Stimulated activated CD4-positive, alpha-beta T cell treated with anti-CD3 and anti-CD28 coated beads, Interleukin-4, amount 100 ng/mL, for 24 hours (primary cell): ENCODE measurements around the gene GPS2.
"Not testable (repeated sequence)": the region's sequence is repeated elsewhere in the genome, so short reads cannot be mapped to it uniquely, and the experiment has no call there.

Experiments used
- DNase-seq: peaks from one replicate; pipeline ENCODE4 v3.0.0-alpha.2; 2020

Gene GPS2, protein sequence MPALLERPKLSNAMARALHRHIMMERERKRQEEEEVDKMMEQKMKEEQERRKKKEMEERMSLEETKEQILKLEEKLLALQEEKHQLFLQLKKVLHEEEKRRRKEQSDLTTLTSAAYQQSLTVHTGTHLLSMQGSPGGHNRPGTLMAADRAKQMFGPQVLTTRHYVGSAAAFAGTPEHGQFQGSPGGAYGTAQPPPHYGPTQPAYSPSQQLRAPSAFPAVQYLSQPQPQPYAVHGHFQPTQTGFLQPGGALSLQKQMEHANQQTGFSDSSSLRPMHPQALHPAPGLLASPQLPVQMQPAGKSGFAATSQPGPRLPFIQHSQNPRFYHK

DNA sequence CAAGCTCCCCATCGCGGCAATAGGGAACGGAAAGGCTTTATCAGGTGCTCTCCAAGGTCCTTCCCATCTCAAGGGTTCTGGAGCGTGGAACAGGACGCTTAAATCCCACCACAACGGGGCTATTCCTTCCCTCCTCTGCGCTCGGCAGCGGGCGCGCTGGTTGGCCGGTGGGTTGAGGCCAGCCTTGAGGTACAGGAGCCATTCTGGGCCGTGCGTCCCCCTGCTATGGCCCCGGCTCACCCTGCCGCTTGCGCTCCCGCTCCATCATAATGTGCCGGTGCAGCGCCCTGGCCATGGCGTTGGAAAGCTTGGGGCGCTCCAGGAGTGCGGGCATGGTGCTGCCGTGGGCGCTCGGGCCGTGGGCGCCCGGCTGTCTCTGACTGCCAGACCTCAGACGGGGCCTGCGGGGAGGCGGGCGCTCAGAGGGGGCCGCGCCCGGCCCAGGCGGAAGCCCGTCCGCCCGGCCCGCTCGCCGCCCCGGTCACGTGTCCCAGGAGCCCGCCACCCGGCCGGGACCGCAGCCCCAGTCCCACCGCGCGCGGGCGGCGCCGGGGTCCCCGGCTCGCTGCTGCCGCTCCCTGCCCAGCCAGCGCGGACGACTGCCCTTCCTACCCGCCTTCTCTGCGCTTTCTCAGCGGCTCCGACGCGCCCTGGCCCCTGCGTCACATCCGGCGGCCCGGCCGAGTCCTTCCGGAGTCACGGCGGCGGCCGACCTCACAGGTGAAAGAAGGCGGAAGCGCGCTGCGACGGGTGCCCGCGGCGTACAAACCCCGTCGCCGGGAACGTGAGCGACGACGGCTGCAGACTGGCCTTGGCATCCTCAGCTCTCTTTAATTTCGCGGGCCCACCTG is at the start of gene GPS2:
GPS2 (minus strand) TSS at position 642 of the 851 bp plus-strand sequence; CDS start at position 334, 308 bp downstream.
- DNase-seq = peak; percentile 93

DNA sequence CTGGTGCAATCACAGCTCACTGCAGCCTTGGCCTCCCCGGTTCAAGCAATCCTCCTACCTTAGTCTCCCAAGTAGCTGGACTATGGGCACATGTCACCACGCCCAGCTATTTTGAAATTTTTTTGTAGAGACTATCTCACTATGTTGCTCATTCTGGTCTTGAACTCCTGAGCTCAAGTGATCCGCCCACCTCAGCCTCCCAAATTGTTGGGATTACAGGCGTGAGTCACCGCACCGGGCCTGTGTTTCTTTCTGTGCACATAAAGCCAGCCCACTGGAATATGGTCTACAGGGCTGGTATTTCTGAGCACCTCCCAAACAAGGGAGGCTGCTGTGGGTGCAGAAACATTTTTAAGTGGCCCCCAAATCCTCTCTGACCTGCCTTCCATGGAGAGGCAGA is 48.2 kb upstream of the GPS2 start:
- no peak for DNase-seq

DNA sequence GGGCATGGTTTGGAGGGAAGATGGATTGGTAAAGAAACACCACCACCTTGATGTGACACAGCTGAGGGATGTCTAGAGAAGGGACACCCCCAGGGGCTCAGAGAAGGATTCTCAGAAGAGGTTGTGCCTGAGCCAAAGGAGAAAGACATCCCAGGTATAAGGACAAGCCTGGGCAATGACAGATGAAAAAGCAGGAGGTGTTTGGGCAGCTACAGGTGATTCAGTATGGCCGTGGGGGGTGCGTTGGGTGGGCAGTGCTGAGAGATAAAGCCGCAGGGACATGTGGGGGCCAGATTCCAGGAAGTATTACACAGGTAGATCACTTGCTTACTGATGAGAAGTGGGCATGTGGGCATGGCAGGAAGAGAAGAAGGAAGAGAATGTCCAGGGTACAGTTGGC is 46.7 kb upstream of the GPS2 start:
- DNase-seq = no peak

DNA sequence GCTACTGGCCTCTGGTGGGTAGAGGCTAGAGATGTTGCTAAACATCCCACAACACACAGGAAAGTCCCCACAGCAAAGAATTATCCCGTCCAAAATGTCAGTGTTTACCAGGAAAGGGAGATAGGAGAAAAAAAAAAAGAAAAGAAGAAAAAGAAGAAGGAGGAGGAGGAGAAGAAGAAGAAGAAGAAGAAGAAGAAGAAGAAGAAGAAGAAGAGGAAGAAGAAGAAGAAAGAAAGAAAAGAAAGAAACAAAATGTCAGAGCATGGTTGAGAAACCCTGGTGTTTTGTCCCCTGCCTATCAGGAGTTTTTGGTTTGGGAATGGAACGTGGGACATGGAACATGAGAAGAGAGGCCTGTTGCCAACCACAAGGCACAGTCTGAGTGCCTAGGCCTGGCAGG is 42.2 kb upstream of the GPS2 start:
- no peak for DNase-seq

DNA sequence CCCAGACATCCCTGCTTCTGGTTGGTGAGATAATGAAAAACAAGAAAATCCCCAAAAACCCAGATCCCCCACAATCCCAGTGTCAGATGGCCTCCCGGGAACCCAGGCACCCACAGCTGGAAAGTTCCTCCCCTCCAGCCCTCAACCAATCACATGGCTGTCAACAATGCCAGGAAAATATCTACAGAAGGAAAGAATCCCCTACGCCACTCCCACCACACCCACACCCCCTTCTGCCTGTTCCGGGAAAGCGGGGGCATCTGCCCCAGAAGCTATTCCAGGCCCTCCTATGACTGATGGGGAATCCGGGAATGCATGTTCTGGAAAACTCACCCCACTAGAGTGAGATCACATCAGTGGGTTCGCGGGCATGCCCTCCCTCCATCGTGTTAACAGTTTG is 41.6 kb upstream of the GPS2 start:
- DNase-seq = no peak

DNA sequence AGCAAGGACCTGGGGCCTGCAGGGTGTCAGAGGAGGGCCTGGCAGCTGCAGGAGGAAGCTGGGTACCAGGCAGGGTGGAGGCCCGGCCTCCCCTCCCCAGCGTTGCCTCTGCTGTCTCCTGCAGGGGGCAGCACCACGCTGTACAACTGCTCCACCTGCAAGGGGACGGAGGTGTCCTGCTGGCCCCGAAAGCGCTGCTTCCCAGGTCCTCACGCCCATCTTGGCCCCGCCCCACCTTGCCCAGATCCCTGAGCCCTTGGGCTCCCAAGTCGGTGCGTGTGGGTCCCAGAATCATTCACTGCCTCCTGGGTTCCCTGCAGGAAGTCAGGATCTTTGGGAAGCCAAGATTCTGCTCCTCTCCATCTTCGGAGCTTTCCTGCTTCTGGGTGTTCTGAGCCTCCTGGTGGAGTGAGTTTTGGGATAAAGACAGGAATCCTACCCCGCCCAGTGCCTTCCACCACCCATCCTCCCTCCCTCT is 41.0 kb upstream of the GPS2 start:
- DNase-seq = peak; percentile 86

DNA sequence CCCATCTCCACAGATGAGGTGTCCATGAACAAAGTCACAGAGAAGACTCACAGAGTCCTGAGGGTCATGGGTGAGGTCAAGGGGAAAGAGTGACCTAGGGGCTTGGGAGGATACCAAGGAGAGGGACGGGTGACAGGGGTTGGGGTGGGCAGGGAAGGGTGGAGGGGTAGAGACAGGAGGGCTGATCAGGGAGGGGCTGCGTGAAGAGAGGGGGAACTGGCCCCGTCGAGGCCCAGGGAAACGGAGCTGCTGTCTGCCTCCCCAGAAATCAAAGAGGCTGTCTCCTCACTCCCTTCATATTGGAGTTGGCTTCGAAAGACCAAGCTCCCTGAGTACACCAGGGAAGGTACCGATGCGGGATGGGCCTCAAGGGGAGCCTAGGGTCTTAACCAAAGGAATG is 40.4 kb upstream of the GPS2 start:
- DNase-seq = no peak

DNA sequence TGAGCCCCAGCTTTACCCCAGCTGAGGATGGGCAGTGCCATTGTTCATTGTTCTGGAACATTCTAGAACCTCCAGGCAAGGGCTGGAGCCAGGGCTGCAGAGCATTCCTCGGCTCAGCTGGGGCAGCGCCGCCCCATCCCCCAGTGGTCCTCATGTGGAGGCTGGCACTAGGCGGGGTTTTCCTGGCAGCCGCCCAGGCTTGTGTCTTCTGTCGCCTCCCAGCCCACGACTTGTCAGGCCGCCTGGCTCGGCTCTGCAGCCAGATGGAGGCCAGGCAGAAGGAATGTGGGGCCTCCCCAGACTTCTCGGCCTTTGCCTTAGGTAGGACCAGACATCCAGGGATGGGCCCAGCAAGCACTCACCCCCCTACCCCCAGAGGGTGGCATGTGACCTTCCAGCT is 39.9 kb upstream of the GPS2 start, which contains the start of gene TMEM95:
TMEM95 (plus strand) TSS at position 104 of the 400 bp plus-strand sequence; CDS start at position 153, 49 bp downstream.
- DNase-seq = no peak

DNA sequence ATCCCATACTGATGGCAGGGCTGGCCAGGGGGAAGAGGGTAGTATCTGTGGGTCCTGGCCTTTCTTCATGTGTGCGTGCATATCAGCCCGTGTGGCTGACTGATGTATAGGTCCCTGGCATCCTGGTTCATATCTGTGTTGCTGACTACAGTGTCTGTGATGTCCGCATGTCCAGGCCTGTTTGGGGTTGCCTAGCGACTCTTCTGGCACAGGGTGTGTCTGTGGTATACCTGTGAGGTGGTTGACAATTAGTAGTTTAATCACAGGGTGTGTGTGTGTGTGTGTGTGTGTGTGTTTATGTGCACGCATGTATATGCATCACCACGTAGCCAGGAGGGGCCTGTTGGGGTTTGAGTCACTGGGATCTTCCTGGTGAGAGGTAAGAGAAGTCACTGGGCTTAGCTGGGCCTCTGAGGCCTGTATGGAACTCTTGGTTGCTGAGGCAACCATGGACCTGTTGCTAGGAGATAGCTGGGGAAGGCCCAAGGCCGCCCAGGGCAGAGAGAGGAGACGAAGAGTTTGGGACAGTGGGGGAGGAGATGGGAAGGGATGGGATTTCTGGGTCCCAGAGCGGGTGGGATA is 39.2 kb upstream of the GPS2 start:
- DNase-seq = peak; percentile 27

DNA sequence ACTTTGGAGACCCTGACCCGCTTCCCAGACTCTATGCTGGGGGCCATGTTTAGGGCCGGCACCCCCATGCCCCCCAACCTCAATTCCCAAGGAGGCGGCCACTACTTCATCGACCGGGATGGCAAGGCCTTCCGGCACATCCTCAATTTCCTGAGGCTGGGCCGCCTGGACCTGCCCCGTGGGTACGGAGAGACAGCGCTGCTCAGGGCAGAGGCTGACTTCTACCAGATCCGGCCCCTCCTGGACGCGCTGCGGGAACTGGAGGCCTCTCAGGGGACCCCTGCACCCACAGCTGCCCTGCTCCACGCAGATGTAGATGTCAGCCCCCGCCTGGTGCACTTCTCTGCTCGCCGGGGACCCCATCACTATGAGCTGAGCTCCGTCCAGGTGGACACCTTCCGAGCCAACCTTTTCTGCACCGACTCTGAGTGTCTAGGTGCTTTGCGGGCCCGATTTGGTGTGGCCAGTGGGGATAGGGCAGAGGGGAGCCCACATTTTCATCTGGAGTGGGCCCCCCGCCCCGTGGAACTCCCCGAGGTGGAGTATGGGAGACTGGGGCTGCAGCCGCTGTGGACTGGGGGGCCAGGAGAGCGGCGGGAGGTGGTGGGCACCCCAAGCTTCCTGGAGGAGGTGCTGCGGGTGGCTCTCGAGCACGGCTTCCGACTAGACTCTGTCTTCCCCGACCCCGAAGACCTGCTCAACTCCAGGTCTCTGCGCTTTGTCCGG is 37.9 kb upstream of the GPS2 start:
- DNase-seq = no peak

DNA sequence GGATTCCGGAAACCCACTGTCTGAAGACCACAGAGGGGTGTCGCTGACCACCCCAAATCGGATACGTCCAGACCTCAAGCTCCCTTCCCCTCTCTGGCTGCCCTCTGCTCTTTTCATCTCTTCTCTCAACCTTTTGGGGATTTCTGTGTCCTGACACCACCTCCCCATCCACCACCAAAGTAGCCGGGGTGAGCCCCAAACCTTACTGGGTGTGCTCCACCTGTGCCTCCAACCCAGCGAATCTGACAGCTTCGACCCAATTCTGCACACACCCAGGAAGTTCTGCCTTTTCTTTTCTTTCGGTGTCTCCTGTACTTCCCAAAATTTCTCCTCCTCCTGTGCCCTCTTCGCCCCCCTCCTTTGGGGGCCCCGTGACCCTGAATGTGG is 37.3 kb upstream of the GPS2 start:
- no peak for DNase-seq

DNA sequence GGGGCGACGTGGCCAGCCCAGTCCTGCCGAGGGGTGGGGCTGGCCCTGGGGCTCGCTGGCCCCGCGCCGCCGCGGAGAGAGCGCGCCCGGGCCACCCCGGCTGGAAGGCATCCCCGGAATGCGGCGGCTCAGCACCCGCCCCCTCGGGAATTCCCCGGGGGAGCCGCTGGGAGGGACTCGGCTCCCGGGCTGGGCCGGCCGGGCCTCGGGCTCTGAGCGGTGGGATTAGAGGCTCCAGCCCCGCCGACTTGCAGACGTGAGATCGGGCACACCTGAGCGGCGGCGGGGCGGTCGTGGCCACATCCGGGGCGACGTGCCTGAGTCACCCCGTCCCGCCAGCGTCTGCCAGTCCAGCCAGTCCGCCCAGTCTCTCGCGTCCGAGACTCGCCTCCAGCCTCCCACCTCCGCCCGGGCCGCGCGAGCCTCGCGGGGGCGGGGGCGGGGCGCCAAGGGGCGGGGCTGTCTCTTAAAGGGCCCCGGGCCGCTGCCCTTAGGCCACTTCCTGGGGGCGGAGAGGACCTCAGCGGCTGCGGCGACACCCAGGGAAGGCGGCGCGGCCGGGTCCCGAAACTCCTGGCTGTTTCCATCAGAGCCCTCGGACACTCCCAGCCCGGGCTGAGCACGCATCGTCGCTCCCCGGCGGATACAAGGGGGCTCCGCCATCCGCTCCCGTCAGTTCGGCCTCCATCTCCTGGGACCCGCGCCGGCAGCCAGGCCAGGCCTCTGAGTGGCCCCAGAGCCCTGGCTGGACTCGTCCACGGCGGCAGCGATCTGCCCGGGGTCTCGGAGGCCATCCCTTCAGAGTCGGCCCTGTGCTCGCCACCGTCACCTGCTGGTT is 36.7 kb upstream of the GPS2 start, which contains the start of gene KCTD11:
KCTD11 (plus strand) TSS at position 498 of the 838 bp plus-strand sequence.
- DNase-seq = peak; percentile 64

DNA sequence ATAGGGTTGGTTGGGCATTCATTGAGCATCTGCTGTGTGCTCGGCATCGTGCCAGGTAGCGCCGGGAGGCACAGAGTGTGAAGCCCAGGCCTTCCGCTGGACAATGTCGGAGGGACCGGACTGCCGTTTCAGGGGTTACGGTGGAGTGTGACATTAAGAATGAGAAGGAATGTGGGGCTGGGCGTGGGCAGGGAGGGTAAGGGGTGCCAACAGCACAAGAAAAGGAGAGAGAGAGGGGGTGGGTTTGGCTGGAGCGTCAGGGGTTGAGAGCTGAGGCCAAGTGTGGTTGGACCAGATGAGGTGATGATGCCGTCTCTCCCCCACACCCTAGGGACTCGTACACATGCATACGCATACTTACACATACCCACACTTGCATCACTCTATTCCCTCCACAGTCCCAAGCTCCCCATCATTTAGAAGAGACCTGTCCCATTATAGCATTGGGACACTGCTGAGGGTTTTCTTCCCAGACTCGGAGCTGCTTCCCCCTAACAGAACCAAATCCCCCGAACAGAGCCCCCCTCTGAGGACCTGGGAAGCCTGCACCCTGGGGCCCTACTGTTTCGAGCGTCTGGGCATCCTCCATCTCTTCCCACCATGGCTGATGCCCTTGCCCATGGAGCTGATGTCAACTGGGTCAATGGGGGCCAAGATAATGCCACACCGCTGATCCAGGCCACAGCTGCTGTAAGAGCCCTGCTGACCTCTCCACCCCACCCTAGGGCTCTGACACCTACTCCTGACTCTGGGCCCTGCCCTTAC is 33.5 kb upstream of the GPS2 start:
- DNase-seq = no peak

DNA sequence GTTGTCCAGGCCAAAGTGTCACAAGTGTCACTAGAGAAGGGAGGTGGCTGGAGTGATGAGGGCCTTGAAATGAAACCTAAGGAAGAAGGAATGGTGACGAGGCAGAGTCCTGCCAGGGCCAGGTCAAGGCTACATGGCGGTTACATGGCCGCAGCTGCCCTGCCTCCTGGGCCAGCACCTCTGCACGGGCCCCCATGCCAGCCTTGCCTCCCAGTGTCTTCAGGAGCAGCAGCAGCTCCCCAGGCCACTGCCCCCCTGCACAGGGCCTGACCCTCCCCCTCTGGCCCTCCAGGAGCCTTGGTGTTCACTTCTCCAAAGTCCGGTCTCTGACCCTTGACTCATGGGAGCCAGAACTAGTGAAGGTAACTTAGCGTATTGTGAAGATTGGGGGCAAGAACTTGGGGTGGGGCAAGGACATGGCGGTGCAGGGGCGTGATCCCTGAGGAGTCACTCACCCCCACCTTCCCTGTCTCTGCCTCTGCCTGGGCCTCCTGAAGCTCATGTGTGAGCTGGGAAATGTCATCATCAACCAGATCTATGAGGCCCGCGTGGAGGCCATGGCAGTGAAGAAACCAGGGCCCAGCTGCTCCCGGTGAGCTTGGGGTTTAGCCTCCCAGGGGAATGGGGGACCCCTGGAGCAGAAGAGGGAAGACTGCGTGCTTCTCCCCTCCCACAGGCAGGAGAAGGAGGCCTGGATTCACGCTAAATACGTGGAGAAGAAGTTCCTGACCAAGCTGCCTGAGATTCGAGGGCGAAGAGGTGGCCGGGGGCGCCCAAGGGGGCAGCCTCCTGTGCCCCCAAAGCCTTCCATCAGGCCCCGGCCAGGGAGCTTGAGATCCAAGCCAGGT is 32.7 kb upstream of the GPS2 start:
- DNase-seq = no peak

DNA sequence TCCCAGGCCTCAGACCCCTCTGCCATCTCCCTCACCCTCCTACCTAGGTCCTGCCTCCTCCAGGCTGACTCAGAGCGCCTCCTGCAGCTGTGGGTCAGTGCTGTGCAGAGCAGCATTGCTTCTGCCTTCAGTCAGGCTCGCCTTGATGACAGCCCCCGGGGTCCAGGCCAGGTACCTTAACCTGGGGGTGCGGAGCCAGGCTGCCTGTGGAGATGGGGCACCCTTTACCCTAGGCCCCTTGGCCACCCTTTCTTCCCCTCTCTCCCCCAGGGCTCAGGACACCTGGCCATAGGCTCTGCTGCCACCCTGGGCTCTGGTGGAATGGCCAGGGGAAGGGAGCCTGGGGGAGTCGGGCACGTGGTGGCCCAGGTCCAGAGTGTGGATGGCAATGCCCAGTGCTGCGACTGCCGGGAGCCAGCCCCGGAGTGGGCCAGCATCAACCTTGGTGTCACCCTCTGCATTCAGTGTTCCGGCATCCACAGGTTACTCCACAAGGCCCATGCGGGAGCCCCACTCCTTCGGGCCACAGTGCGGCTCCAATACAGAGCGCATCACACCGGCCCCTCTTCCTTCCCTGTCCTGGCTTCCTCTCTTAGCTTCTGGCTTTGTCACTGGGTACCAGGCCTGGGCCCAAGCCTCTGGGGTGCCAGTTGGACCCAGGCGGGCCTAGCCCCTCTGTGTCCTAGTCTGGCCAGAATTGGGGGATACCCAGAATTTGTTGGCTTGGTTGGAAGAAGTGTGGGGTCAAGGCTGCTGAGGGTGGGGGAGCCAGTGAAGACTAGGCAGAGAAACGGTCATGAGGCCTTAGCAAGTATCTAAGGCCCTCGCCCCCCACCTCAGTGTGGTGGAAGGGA is 31.8 kb upstream of the GPS2 start:
- DNase-seq = no peak

DNA sequence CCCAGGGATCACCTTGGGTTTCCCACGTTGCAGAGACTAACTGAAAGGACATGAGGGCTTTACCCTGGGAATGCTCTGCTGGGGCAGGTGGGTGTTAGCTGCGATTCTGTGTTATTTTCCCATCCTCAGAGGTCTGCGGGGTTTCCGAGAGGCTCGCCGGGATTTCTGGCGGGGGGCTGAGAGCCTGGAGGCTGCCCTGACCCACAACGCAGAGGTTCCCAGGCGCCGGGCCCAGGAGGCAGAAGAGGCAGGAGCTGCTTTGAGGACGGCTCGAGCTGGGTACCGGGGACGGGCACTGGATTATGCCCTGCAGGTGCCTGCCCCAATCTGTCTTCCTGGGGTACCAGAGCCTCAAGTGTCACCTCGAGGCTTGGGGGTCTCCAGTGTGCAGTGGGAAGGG is 28.1 kb upstream of the GPS2 start:
- no peak for DNase-seq

DNA sequence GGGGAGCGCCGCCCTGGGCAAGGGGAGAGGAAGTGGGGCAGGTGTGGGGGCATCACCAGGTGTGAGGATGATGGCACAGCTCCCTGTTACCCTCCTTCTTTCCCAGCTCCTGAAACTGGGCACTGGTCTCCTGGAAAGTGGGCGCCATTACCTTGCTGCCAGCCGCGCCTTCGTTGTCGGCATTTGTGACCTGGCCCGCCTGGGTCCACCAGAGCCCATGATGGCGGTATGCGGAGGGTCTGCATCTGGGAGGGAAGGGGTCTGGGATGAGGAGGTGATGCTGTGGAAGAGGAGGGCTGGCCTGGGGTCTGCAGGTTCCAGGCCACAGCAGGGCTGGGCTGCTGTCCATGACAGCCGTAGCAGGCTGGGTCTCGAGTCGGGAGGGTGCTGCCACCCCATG is 26.7 kb upstream of the GPS2 start:
- no peak for DNase-seq

DNA sequence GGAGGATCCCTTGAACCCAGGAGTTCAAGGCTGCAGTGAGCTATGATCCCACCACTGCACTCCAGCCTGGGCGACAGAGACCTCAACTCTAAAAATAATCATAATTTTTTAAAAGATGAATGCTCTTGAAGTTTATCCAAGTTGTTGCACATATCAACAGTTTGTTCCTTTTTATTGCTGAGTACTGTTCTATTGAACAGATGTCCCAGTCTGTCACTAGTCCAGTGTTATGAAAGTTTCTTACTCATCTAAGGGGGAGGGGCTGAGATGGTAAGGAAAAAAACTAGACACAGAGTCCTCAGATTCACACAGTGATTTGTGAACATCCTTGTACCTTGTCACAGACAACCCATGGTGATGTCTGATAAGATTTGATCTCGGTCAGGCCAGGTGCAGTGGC is 25.0 kb upstream of the GPS2 start:
- DNase-seq = no peak

DNA sequence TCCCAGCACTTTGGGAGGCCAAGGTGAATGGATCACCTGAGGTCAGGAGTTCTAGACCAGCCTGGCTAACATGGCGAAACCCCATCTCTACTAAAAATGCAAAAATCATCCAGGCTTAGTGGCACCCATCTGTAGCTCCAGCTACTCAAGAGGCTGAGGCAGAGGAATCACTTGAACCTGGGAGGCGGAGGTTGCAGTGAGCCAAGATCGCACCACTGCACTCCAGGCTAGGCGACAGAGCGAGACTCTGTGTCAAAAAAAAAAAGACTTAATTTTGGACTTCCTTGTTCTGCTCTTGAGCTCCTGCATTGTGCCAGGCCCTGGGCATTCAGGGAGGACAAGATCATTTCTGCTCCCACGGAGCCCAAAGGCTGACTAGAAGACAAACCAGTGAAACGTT is 22.4 kb upstream of the GPS2 start:
- not testable (repeated sequence) for DNase-seq
